Neural progenitor cell (in vitro differentiated cells): ENCODE results near the gene DENND4C. TPM values are rescaled to one million over a fixed set of nuclear protein-coding genes. Genes with fewer than 3 reads are reported as not detected.

ENCODE experiments used
- DNase-seq: peaks from one replicate; pipeline ENCODE4 v3.0.0-alpha.2; 2016; ENCODE audit warnings: low spot score
- H2AFZ ChIP-seq: fragments of 200-600 bp; sonication (generic); replicated peaks from 2 replicates; pipeline ENCODE4 v1.6.1; 2016; ENCODE audit warnings: antibody characterized with exemption
- H3F3A ChIP-seq: fragments of 200-600 bp; sonication (generic); 2 replicates; pipeline ENCODE4 v1.6.1; 2016; ENCODE audit warnings: antibody characterized with exemption, low read depth
- H3K27ac ChIP-seq: fragments of 200-600 bp; sonication (generic); 2 replicates; pipeline ENCODE4 v1.5.1; 2016; ENCODE audit warnings: mild to moderate bottlenecking
- H3K27me3 ChIP-seq: fragments of 200-600 bp; sonication (generic); 2 replicates; pipeline ENCODE4 v1.6.1; 2016; ENCODE audit warnings: mild to moderate bottlenecking, moderate library complexity
- H3K36me3 ChIP-seq: fragments of 200-600 bp; sonication (generic); 2 replicates; pipeline ENCODE4 v1.5.1; 2016
- H3K4me1 ChIP-seq: fragments of 200-600 bp; sonication (generic); 2 replicates; pipeline ENCODE4 v1.6.1; 2016; ENCODE audit warnings: mixed run types
- H3K4me2 ChIP-seq: fragments of 200-600 bp; sonication (generic); 2 replicates; pipeline ENCODE4 v1.6.1; 2016
- H3K4me3 ChIP-seq: fragments of 200-600 bp; sonication (generic); 2 replicates; pipeline ENCODE4 v1.5.1; 2016
- H3K79me2 ChIP-seq: fragments of 200-600 bp; sonication (generic); 2 replicates; pipeline ENCODE4 v1.6.1; 2016; ENCODE audit warnings: low read depth
- H3K9ac ChIP-seq: fragments of 200-600 bp; sonication (generic); 2 replicates; pipeline ENCODE4 v1.6.1; 2016
- H3K9me3 ChIP-seq: fragments of 200-600 bp; sonication (generic); 2 replicates; pipeline ENCODE4 v1.5.1; 2016; ENCODE audit warnings: low read depth
- H4K20me1 ChIP-seq: fragments of 200-600 bp; sonication (generic); 2 replicates; pipeline ENCODE4 v1.6.1; 2016; ENCODE audit warnings: low read depth
- H3K27ac Mint-ChIP-seq: 3 replicates; pipeline ENCODE4 v1.8.0; 2021; ENCODE audit warnings: mixed read lengths
- H3K27me3 Mint-ChIP-seq: 2 replicates; pipeline ENCODE4 v1.8.0; 2022; ENCODE audit warnings: low read depth, mild to moderate bottlenecking, inconsistent platforms, moderate library complexity, mixed read lengths; ENCODE audit not compliant: insufficient read depth
- H3K36me3 Mint-ChIP-seq: 3 replicates; pipeline ENCODE4 v1.8.0; 2021; ENCODE audit warnings: mixed read lengths
- H3K4me1 Mint-ChIP-seq: 3 replicates; pipeline ENCODE4 v1.8.0; 2021; ENCODE audit warnings: mixed read lengths
- H3K4me3 Mint-ChIP-seq: 3 replicates; pipeline ENCODE4 v1.8.0; 2021; ENCODE audit warnings: mild to moderate bottlenecking, moderate library complexity, mixed read lengths
- H3K9me3 Mint-ChIP-seq: 3 replicates; pipeline ENCODE4 v1.8.0; 2020; ENCODE audit warnings: mixed read lengths
- EZH2 ChIP-seq: fragments of 200-600 bp; sonication (generic); IDR thresholded peaks from 2 replicates; pipeline ENCODE4 v1.6.1; 2017; ENCODE audit warnings: antibody characterized with exemption, mild to moderate bottlenecking, moderate library complexity
- EZH2phosphoT487 ChIP-seq: fragments of 200-600 bp; sonication (generic); IDR thresholded peaks from 2 replicates; pipeline ENCODE4 v1.6.1; 2017; ENCODE audit warnings: antibody characterized with exemption
- total RNA-seq: library from RNA; depleted of rRNA; stranded (reverse); fragments of >200 nt; gene quantifications from 2 replicates; pipeline ENCODE4 v1.2.3, GENCODE V29; 2015; ENCODE audit warnings: low replicate concordance
- TF ChIP-seq, protein P1 (sequence below): fragments of 200-600 bp; sonication (generic); IDR thresholded peaks from 2 replicates; pipeline ENCODE4 v1.5.1; 2017; ENCODE audit warnings: antibody characterized with exemption, mild to moderate bottlenecking

DENND4C gene
- total RNA-seq, 1 donor from 2014 or later, result 73.4 TPM

DNA sequence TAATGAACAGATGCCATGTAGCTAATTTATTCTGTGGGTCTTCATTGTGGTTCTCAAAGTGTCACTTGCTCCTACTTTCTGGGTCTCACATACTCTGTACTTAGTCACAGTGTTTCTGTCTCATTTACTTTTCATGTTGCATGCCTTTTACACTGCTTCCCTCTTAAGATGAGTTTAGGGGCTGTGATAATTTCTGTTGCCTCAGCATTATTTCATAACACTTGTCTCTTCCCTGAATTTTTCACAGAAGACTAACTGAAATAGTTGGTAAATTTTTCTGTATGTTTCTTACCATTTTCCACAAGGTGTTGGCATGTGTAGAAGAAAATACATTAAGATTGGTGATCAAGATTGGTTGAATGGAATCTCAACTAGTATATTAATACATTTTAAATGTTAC is 59.6 kb downstream of the DENND4C start:
- peaks cover 27% of the 10 kb centered on the region for H3K36me3 Mint-ChIP-seq
- Histone ChIP-seq H3K36me3 (peaks cover 9% of the 10 kb centered on the region), H2AFZ (no peak overlapping the region), H3K79me2 (peaks cover 15% of the 10 kb centered on the region), H3K9me3 (no peaks in the 10 kb centered on the region), H3K4me2 (no peak overlapping the region), H3K27me3 (no peaks in the 10 kb centered on the region), H3K27ac (no peak overlapping the region), H4K20me1 (no peaks in the 10 kb centered on the region), H3K9ac (no peak overlapping the region), H3F3A (no peaks in the 10 kb centered on the region), H3K4me3 (no peak overlapping the region), H3K4me1 (no peaks in the 10 kb centered on the region)
- no peaks in the 10 kb centered on the region for H3K27me3 Mint-ChIP-seq
- TF ChIP-seq, protein P1, sequence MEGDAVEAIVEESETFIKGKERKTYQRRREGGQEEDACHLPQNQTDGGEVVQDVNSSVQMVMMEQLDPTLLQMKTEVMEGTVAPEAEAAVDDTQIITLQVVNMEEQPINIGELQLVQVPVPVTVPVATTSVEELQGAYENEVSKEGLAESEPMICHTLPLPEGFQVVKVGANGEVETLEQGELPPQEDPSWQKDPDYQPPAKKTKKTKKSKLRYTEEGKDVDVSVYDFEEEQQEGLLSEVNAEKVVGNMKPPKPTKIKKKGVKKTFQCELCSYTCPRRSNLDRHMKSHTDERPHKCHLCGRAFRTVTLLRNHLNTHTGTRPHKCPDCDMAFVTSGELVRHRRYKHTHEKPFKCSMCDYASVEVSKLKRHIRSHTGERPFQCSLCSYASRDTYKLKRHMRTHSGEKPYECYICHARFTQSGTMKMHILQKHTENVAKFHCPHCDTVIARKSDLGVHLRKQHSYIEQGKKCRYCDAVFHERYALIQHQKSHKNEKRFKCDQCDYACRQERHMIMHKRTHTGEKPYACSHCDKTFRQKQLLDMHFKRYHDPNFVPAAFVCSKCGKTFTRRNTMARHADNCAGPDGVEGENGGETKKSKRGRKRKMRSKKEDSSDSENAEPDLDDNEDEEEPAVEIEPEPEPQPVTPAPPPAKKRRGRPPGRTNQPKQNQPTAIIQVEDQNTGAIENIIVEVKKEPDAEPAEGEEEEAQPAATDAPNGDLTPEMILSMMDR, result no peak
- TF ChIP-seq EZH2phosphoT487, result no peak
- no peak for TF ChIP-seq EZH2
- no peaks in the 10 kb centered on the region for H3K9me3 Mint-ChIP-seq
- no peak for DNase-seq
- no peak overlapping the region for H3K27ac Mint-ChIP-seq
- H3K4me1 Mint-ChIP-seq, result peaks cover 2% of the 10 kb centered on the region
- no peak overlapping the region for H3K4me3 Mint-ChIP-seq

DNA sequence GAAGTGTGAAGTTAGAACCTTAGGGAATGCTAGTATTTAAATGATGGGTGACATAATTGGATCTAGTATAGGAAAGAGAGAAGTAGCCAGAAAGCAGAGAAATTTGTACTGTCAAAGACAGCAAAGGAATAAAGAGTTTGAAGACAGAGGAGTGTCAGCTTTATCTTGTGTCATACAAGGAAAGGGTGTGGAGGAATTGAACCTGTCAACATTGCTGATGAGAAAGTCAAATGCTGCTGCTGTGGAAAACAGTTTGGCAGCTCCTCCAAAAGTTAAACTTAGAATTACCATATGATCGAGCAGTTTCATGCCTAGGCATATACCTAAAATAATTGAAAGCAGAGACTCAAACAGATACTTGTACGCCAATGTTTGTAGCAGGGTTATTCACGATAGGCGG is 63.7 kb downstream of the DENND4C start:
- no peaks in the 10 kb centered on the region for H4K20me1 ChIP-seq
- H3K27ac Mint-ChIP-seq, result no peak overlapping the region
- no peaks in the 10 kb centered on the region for H3K4me1 Mint-ChIP-seq

DNA sequence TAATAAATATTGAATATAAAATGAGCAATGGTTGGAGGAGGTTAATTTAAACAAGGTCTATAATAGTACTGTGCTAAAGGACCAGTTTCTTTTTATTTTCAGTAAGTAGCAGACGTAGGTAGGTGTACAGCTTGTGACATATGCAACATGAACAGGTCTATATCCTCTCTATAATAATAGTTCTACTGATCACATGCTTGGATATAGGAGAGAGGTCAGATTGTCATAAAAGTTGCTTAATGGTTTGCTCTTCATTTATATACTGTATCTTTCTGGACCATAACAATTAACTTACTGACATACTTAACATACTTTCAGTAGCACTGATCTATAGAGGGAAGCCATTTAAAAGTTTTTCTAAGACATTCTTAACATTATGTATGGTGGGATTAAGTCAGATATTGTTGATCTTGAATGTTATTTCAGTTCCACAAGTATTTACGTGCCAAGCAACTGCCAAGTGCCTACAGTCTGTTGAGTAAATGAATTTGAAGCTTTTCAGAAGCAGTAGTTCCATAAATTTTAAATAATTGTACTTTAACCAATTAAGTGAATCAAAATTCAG is 68.0 kb downstream of the DENND4C start:
- Histone ChIP-seq H3K36me3 (no peaks in the 10 kb centered on the region), H3F3A (no peaks in the 10 kb centered on the region), H3K4me3 (no peak overlapping the region), H3K9ac (no peak overlapping the region), H3K79me2 (no peaks in the 10 kb centered on the region), H2AFZ (no peak overlapping the region), H4K20me1 (no peaks in the 10 kb centered on the region), H3K9me3 (no peaks in the 10 kb centered on the region), H3K4me2 (no peak overlapping the region), H3K27ac (no peak overlapping the region), H3K4me1 (no peaks in the 10 kb centered on the region), H3K27me3 (no peaks in the 10 kb centered on the region)
- TF ChIP-seq EZH2, result no peak
- TF ChIP-seq, protein P1, result no peak
- Mint-ChIP-seq H3K9me3 (no peaks in the 10 kb centered on the region), H3K4me1 (no peaks in the 10 kb centered on the region), H3K27ac (no peak overlapping the region), H3K4me3 (no peak overlapping the region), H3K36me3 (peaks cover 12% of the 10 kb centered on the region), H3K27me3 (peaks cover 2% of the 10 kb centered on the region)
- DNase-seq, result no peak

More for the DNA sequence above, 63.7 kb downstream of the DENND4C start:
- Mint-ChIP-seq H3K36me3 (peaks cover 19% of the 10 kb centered on the region), H3K9me3 (no peaks in the 10 kb centered on the region), H3K4me3 (no peak overlapping the region), H3K27me3 (no peaks in the 10 kb centered on the region)
- H2AFZ ChIP-seq, result no peak overlapping the region
- no peak for TF ChIP-seq EZH2phosphoT487
- TF ChIP-seq, protein P1, result no peak
- no peak for TF ChIP-seq EZH2
- H3K9ac ChIP-seq, result no peak overlapping the region
- no peaks in the 10 kb centered on the region for H3K79me2 ChIP-seq
- no peak overlapping the region for H3K4me3 ChIP-seq
- no peak overlapping the region for H3K4me2 ChIP-seq
- H3K36me3 ChIP-seq, result peaks cover 6% of the 10 kb centered on the region
- H3F3A ChIP-seq, result no peaks in the 10 kb centered on the region
- no peaks in the 10 kb centered on the region for H3K4me1 ChIP-seq
- H3K9me3 ChIP-seq, result no peaks in the 10 kb centered on the region
- DNase-seq, result no peak
- H3K27ac ChIP-seq, result no peak overlapping the region
- no peaks in the 10 kb centered on the region for H3K27me3 ChIP-seq
